HFF-Myc (cell line): ENCODE data around the gene ZBTB7A.

Source experiments
- DNase-seq: peaks from one replicate; pipeline ENCODE4 v3.0.0-alpha.2; 2011; ENCODE audit warnings: low read depth; ENCODE audit errors: extremely low read depth
- H3K4me3 ChIP-seq: replicated peaks from 2 replicates; pipeline ENCODE4 v1.5.1; 2011; ENCODE audit warnings: low read depth, mild to moderate bottlenecking, control low read depth, low read length
- CTCF ChIP-seq: IDR thresholded peaks from 2 replicates; pipeline ENCODE4 v1.5.1; 2012; ENCODE audit warnings: mild to moderate bottlenecking, low read depth, low read length, control low read depth; ENCODE audit errors: missing control alignments

The ZBTB7A gene

GRCh38 chr19:4030981-4031380 lies 35.7 kb downstream of the ZBTB7A start:
- TF ChIP-seq CTCF = no peak
- no peak overlapping the region for H3K4me3 ChIP-seq
- DNase-seq = no peak

GRCh38 chr19:4030552-4030951 lies 36.1 kb downstream of the ZBTB7A start:
- H3K4me3 ChIP-seq = no peak overlapping the region
- DNase-seq = no peak
- TF ChIP-seq CTCF = no peak

- no peak for DNase-seq
- H3K4me3 ChIP-seq = no peak overlapping the region
- TF ChIP-seq CTCF = no peak
Measured at GRCh38 chr19:4029247-4029614, 37.5 kb downstream of the ZBTB7A start.

- no peak overlapping the region for H3K4me3 ChIP-seq
- DNase-seq = no peak
- no peak for TF ChIP-seq CTCF
Measured at GRCh38 chr19:4028334-4029246, 38.1 kb downstream of the ZBTB7A start.

- TF ChIP-seq CTCF = no peak
- no peak overlapping the region for H3K4me3 ChIP-seq
- no peak for DNase-seq
Measured at GRCh38 chr19:4027146-4027545, 39.6 kb downstream of the ZBTB7A start.

GRCh38 chr19:4025317-4025716 lies 41.4 kb downstream of the ZBTB7A start:
- TF ChIP-seq CTCF = no peak
- no peak overlapping the region for H3K4me3 ChIP-seq
- no peak for DNase-seq
